DMS114 treated with DMSO at 0.1 percent for 48 hours (cell line): ENCODE results near the gene SCEL.
"Not testable (repeated sequence)": the region's sequence is repeated elsewhere in the genome, so short reads cannot be mapped to it uniquely, and the experiment has no call there.

Source experiments
- DNase-seq: peaks from one replicate; lab custom pipeline; 2025; ENCODE audit not compliant: unreplicated experiment; lab: John Stamatoyannopoulos, UW

The SCEL gene, protein sequence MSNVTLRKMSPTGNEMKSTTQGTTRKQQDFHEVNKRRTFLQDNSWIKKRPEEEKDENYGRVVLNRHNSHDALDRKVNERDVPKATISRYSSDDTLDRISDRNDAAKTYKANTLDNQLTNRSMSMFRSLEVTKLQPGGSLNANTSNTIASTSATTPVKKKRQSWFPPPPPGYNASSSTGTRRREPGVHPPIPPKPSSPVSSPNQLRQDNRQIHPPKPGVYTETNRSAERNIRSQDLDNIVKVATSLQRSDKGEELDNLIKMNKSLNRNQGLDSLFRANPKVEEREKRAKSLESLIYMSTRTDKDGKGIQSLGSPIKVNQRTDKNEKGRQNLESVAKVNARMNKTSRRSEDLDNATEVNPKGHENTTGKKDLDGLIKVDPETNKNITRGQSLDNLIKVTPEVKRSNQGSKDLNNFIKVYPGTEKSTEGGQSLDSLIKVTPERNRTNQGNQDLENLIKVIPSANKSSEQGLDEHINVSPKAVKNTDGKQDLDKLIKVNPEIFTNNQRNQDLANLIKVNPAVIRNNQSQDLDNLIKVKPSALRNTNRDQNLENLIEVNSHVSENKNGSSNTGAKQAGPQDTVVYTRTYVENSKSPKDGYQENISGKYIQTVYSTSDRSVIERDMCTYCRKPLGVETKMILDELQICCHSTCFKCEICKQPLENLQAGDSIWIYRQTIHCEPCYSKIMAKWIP

DNA sequence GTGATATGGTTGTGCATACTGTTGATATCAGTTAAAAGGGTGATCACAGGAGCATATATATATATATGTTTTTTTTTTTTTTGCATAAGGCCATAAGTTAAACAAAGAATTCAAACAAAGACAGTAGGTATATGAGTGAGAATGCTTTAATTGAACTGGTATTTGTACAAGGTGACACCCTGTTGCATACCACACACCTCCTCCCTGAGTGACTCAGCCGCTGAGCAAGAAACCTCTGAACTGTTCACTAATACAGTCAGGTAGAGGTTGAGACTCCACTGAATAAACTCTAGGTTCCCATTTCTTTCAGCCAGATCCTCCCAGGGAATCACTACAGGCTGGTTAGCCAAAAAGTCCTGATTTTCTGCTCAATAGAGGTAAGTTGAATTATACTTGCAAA, at the start of gene SCEL:
TSS of gene SCEL (plus strand) at position 259 of the 400 bp plus-strand sequence. CDS start 20,170 bp downstream, outside the sequence.
- no peak for DNase-seq

DNA sequence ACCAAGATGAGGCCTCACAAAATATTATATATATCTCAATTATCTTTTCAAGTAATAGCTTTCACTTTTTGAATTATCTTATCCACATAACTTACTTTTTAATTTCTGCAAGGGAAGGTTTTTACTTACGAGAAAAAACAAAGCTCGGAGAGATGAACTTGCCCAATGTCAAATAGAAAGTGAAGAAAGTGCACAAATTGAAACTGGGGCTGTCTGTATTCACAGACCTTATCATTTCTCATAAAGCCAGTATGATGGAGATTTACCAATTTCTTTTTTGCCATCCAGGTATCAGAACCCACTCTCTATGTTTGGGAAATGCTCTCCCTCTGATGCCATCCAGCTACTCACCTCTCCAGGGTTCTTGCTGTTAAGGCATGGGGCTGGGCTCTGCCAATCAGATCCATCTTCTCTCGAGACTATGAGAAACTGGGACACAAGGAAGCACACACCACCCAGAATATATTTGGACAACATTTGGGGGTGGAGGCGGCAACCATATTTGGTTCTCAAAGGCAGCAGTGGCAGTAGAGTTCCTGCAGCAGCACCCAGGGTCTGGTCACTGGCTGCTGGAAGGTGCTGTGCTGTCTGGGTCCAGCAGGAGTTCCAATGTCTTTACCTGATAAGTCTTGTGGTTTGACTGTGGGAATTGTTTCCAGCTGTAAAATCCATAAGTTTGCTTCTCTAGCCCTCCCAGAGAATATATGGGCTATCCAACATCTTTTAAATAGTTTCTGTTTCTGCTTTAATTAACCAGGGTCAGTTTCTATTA, 45.8 kb upstream of the SCEL start:
- DNase-seq, result no peak

DNA sequence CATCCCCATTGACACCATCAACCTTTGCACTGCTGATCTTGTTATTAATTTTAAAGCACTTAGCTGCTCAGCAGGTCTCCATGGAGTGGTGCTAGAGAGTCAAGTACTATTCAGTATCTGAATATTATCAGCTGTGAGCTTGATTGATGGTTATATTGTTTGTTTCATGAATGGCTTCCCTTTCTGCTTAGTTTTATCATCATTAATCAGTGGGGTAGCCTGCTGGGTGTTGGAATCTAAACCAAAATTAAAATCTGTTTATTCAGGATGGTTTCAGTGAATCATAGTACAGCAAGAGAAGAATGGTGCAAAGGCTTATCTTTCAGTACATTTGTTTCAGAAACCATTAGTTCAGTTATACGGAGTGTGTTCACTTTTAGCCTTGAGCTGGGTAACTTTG, 42.5 kb upstream of the SCEL start:
- no peak for DNase-seq

DNA sequence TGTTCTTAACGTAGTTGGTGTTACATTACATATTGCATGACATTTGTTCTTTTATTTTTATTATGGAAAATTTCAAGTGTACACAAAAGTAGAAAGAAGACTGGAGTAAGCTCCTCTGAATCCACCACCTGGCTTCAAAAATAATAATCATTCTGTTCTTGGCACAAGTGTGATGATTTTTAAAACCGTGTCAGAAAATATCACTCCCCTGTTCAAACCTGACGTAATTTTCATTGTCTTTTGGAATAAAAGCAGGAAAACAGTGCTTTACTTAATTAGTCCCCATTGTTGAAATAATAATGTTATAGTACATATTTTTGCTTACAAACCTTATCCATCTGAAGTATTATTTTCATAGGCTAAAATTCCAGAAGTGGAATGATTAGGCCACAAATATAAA, 41.3 kb upstream of the SCEL start:
- no peak for DNase-seq

DNA sequence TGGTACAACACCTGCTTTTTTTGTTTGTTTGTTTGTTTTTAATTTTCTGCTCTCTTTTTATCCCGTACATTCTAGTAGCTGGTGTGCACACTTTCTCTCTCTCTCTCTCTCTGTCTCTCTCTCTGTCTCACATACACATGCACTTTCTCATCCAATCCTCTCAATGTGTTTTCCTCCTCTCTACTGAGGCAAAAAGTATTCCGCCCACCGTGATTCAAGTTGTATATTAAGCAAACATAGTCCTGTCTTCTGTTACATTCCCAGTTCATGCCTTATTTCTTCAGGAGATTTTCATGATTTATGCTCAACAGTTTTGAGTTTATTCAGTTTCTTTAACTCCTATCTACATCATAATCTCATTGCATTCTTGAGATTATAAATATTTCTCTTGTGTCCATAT, 38.2 kb upstream of the SCEL start:
- no peak for DNase-seq

DNA sequence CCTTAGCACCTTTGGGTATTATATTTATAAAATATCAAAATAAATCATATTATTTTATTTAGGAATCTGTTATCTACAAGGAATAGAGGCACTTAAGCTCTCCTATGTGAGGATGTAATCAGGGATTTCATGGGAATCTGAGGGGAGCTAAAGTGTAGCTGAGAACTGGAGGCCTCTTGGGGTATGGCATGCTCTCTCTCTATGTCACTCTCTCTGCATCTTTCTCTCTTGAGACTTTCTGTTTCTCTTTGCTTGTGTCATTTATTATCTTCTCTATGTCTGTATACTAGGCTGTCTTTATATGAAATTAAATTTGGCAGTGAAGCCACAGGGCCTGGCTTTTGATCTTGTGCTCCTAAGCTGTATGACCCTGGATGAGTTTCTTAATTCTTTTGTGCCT, 37.7 kb upstream of the SCEL start:
- no peak for DNase-seq

DNA sequence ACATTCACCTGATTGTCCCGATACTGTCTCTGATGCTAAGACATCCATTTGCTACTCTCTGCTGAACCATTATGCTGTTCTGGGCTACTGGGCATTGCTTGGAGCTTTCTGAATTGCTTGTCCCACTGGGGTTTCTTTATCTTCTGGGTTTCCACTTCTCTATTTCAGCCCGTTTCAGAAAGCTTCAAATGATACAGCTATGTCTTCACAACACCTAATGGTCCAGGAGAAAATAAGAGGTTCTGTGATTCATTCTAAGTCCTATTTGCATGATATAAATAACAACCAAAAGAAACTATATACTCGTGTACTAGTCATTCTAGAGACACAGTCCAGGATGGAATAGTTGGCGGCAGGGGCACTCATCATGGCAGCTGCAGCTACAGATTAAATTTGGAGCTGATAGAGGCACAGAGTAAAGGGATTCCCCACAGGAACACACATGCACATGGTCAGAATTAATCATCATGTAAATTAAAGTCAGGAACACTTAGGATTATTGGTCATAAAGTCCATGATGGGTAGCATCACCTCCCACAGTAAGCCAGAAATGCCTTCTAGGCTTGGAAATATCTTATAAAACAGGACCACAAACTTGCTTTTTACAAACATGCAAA, 33.3 kb upstream of the SCEL start:
- DNase-seq, result no peak

DNA sequence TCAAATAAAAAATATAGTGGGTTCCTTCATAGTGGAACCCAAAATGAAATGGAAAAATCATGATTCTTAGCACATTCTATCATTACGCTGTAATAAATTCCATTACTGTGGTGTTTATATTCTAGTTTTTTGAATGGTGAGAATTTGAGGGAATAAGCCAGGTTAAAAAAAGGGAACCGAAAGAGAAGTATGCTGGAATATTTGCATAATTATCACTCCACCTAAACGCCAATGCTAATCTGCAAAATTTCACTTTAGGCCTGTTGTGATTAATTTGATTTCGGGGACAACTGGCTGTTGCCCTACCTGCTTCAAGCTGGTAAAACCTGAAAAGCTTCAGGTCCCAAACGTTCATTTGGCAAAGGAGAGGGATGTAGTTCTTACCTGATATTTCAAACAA, 32.1 kb upstream of the SCEL start:
- DNase-seq, result no peak

DNA sequence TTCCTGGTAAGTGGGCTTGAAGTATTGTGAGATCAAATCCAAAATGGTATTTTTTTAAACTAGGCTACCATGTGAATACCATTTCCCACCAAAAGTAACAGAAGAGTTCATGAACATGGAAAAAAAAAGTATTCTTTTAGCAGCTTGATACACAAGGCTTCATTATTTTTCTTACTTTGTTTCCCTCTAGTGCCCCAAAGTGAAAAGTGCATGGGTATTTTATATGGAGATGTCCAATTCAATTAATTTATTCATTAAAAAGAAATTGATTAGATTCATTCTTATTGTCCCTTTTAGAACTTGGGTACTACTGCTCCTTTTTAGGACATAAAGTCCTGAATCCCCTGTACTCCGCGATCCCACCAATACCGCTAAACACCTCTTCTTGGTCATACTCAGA, 28.6 kb upstream of the SCEL start:
- peak; percentile 11 for DNase-seq

DNA sequence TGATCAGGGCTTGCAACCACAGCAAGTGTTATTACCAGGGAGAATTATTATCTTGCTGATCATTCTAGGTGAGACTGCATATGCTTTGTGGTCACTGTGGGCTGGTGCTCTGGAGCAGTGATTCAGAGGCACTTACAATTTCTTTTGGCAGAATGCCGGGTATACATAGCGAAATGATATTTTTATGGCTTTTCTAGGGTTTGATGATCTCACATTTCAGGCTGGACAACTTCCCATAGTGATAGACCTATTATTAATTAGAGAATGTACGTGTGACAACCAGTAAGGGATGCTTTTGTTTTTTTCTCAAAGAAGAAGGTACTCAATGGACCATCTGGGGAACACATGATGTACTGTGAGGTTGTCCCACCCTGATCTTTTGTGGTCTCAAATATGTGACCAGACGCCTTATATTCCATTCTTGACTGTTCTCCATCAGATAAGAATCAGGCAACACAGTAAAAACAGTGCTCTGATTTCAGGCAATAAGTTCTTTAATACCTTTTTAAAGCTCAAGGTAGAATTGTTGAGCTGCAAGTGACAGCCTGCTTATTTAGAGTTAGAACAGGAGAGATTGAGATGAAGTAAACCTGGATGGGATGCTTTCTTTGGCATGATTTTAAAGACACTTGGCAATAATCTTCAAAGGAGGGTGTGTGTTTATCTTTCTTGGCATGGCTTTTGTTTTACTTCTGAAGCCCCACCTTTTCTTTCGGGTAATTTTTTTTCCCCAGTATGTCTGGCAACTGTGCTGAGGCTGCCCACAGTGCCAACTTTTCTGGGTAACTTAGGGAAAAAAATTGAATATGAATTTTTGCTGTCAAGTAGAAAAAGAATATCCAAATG, 27.4 kb upstream of the SCEL start:
- no peak for DNase-seq

DNA sequence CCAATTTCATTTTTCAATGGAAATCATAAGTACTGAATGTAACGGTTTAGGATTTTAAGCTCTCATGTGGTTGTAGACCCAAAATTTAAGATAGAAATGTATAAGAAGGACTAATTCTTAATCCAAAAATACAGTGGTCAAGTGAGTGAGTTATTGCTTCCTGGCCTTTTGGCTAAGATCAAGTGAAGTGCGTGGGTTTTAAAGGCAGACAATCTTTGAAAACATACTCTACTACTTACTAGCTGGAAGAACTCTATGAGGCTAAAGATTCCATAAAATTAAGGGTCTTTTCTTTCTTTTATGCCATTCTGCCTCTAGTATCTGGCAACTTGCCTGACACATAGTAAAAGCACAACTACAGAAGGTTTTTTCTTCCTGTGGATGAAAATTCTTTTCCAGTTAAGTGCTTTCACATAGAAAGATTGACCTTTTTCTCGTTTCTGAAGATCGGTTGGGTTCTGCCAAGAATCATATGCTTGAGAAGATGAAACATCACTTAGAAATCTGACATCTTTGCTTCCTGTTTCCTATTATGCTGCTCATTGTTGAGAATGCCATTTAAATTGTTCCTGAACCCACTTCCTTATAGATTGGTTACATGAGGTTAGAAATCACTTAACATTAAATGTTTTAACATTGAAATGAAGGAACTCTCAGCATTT, 26.4 kb upstream of the SCEL start:
- no peak for DNase-seq

DNA sequence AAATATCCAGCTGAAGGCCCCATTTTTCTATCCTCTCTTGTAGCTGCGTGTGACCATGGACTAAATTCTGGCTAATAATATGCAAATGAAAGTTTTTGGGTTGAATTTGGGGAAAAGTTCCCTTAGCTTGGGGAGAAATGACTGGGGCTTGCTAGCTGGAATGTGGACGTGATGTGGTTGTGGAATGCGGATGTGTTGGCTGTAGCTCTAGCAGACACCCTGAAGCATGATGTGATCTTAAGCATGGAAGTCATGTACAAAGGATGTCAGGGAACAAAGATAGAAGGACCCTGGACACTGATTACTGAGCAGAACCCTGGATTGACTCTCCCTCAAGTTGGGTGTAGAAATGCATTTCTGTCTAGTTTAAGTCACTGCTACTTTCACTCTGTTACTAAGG, 25.4 kb upstream of the SCEL start:
- DNase-seq, result no peak

DNA sequence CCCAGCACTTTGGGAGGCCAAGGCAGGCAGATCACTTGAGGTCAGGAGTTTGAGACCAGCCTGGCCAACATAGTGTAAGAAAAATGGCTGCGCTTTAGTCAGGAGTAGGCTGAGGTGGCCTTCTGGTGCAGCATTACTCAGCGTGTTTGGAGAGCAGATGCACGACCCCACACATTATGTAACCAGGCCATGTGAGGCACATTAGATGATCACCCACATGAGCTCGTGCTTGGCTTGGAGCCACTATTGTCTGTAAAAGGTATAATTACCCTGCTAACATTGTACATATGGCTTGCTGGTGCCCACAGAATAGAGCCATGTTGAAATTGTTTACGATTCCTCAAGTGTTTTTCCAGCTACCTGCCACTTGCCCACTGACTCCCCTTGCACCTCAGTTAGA, 24.0 kb upstream of the SCEL start:
- no peak for DNase-seq

DNA sequence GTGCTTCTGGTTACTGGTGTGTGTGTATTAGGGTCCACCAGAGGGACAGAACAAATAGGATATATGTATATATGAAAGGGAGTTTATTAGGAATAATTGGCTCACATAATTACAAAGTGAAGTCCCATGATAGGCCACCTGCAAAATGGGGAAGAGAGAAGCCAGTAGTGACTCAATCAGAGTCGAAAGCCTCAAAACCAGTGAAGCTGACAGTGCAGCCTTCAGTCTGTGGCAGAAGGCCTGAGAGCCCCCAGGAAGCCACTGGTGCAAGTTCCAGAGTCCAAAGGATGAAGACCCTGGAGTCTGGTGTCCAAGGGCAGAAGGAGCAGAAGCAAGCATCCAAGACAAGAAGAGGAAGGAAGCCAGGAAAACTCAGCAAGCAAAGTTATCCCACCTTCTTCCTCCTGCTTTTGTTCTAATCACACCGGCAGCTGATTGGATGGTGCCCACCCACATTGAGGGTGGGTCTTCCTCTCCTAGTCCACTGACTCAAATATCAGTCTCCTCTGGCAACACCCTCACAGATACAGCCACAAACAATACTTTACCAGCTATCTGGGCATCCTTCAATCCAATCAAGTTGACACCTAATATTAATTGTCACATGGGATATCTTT, 21.7 kb upstream of the SCEL start:
- DNase-seq, result no peak

DNA sequence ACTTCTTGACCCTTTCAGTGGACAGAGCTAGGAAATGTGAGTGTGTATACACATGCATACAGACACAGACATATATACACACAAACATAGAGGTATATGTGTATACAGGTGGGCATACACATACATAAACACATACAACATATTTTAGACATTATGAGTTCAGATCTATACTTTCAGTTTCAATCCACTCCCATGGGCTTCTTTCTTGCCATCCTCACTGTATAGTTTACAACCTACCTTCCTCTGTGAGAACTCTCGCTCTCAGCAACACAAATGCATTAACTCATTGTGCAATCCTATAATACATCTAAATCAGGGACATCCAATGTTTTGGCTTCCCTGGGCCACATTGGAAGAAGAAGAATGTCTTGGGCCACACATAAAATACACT, 21.2 kb upstream of the SCEL start:
- no peak for DNase-seq

DNA sequence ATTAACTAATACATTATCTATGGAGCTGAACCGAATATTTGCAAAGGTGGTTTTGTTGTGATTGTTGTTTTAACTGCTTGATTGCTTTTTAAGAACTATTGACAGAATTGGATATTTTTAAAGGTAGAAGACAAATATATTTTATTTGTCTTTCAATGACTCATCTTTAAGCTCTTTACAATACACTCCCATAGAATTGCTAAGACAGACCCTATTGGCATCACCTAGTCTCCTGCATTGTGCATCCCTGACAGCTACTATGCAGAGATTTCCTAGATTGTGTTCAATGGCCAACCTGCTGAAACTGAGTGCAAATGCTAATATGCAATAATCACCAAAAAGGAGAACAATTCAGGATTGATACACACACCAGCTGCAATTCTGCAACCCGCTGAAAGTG, 19.7 kb upstream of the SCEL start:
- DNase-seq, result no peak

DNA sequence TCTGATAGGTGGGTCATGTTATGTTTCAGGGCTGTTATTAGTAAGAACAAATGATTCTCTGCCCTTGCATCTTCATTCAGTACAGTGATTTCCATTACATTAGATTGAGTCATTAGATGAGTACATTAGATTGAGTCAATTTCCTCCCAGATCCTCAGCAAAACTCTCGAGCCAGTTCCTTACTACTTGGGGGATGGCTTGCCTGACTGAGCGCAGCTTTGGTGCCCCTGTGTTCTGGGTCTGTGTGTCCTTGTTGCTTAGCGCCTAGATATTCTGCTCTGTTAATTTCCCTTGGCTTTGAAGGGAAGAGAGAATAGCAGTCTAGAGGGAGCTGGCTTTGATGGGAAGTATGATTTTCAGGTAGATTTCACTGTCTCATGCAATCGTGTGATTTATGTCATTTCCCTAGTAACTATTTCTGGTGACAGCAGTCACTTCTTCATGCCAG, 19.1 kb upstream of the SCEL start:
- no peak for DNase-seq

DNA sequence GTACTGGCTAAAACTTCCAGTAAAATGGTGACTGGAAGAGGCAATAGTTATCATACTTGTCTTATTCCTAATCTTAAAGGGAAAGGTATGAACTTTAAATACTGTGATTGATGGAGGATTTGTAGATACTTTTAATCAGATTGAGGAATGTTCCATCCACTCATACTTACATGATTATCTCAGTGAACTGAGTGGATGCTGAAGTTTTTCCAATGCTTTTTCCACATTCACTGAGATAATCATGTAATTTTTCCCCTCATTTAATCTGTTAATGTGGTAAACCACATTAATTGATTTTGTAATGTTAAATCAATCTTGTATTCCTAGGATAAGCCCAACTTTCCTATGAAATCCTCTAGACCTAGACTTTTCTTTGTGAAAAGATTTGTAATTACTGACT, 17.2 kb upstream of the SCEL start:
- no peak for DNase-seq

DNA sequence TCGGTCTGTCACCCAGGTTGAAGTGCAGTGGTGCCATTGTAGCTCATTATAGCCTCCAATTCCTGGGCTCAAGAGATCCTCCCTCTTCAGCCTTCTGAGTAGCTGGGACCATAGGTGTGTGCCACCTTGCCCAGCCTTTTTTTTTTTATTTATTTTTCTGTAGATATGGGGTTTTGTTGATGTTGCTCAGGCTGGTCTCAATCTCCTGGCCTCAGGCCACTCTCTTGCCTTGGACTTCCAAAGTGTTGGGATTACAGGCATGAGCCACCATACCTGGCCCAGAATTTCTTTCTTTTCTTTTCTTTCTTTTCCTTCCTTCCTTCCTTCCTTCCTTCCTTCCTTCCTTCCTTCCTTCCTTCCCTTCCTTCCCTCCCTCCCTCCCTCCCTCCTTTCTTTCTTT, 16.1 kb upstream of the SCEL start:
- DNase-seq, result not testable (repeated sequence)

DNA sequence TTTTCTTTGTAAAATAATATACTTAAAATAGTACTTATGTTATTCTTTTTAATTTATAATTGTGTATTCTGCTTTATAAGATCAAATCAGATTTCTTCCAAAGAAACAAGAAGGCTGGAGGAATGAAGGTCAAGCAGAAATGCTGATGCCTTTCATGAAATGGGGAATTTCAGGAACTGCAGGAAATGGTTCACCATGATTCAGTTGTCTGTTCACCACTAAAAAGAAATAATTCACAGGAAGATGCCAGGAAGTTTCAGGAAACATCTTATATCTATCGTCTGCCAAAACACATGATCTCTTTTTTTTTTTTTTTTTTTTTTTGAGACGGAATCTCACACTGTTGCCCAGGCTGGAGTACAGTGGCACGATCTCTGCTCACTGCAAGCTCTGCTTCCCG, 15.7 kb upstream of the SCEL start:
- no peak for DNase-seq
